Measurements from ENCODE around the gene TNNI3.
"Not testable (repeated sequence)": the region's sequence is repeated elsewhere in the genome, so short reads cannot be mapped to it uniquely, and the experiment has no call there.

TNNI3 gene

GRCh38 chr19:55157064-55157908, at the start of gene TNNI3:
Gene TNNI3, minus strand, starts transcription at chr19:55157732. Its CDS starts 143 bp downstream, at chr19:55157589.
- DNase-seq (ENCODE audit: extremely low read depth in 1 of 2, low read depth in 1 of 2) = no peak

GRCh38 chr19:55206664-55207500, 49.4 kb upstream of the TNNI3 start:
- peak; percentile 37 to 39 for DNase-seq (ENCODE audit: extremely low read depth in 1 of 2, low read depth in 1 of 2)

- not testable (repeated sequence) for DNase-seq (ENCODE audit: extremely low read depth in 1 of 2, low read depth in 1 of 2)
These were observed 44.7 kb upstream of the TNNI3 start for GRCh38 chr19:55202199-55202598.

- DNase-seq (ENCODE audit: extremely low read depth in 1 of 2, low read depth in 1 of 2) = no peak
These were observed 42.2 kb upstream of the TNNI3 start for GRCh38 chr19:55199620-55200204.

GRCh38 chr19:55198651-55199050, 41.1 kb upstream of the TNNI3 start:
- no peak for DNase-seq (ENCODE audit: extremely low read depth in 1 of 2, low read depth in 1 of 2)

GRCh38 chr19:55197528-55197927, 40.0 kb upstream of the TNNI3 start:
- no peak for DNase-seq (ENCODE audit: extremely low read depth in 1 of 2, low read depth in 1 of 2)

- DNase-seq (ENCODE audit: extremely low read depth in 1 of 2, low read depth in 1 of 2) = no peak
These were observed 39.3 kb upstream of the TNNI3 start for GRCh38 chr19:55196803-55197202.

- no peak for DNase-seq (ENCODE audit: extremely low read depth in 1 of 2, low read depth in 1 of 2)
These were observed 35.9 kb upstream of the TNNI3 start for GRCh38 chr19:55193481-55193880.

- DNase-seq (ENCODE audit: extremely low read depth in 1 of 2, low read depth in 1 of 2) = no peak
These were observed 31.9 kb upstream of the TNNI3 start for GRCh38 chr19:55189403-55189835.

GRCh38 chr19:55188625-55189024, 31.1 kb upstream of the TNNI3 start:
- DNase-seq (ENCODE audit: extremely low read depth in 1 of 2, low read depth in 1 of 2) = no peak

GRCh38 chr19:55186080-55186479, 28.5 kb upstream of the TNNI3 start:
- DNase-seq (ENCODE audit: extremely low read depth in 1 of 2, low read depth in 1 of 2) = no peak

- DNase-seq (ENCODE audit: extremely low read depth in 1 of 2, low read depth in 1 of 2) = no peak
These were observed 24.2 kb upstream of the TNNI3 start for GRCh38 chr19:55181740-55182139.

GRCh38 chr19:55179606-55180484, 22.3 kb upstream of the TNNI3 start, which contains the start of gene SYT5:
Gene SYT5, minus strand, starts transcription at chr19:55180289. Its CDS starts 1,248 bp downstream, at chr19:55179041.
- no peak for DNase-seq (ENCODE audit: extremely low read depth in 1 of 2, low read depth in 1 of 2)

- peak; percentile 86 to 90 for DNase-seq (ENCODE audit: extremely low read depth in 1 of 2, low read depth in 1 of 2)
These were observed 21.5 kb upstream of the TNNI3 start for GRCh38 chr19:55178781-55179599.

- DNase-seq (ENCODE audit: extremely low read depth in 1 of 2, low read depth in 1 of 2) = no peak
These were observed 18.5 kb upstream of the TNNI3 start for GRCh38 chr19:55176076-55176475.

GRCh38 chr19:55175117-55175867, 17.8 kb upstream of the TNNI3 start:
- no peak for DNase-seq (ENCODE audit: extremely low read depth in 1 of 2, low read depth in 1 of 2)

GRCh38 chr19:55174425-55175116, 17.0 kb upstream of the TNNI3 start:
- DNase-seq (ENCODE audit: extremely low read depth in 1 of 2, low read depth in 1 of 2) = no peak

Data from stimulated activated CD8-positive, alpha-beta memory T cell treated with anti-CD3 and anti-CD28 coated beads, Interleukin-7, amount 100 ng/mL, for 48 hours (primary cell).